Ishikawa (cell line): ENCODE results near the gene EIF3B.

Experiments used
- CEBPB ChIP-seq: IDR thresholded peaks from 2 replicates; pipeline ENCODE4 v1.6.1; 2012
- EGR1 ChIP-seq: IDR thresholded peaks from 2 replicates; pipeline ENCODE4 v1.6.1; 2012
- EP300 ChIP-seq: IDR thresholded peaks from 2 replicates; pipeline ENCODE4 v1.6.1; 2012; ENCODE audit warnings: borderline replicate concordance
- FOXM1 ChIP-seq: IDR thresholded peaks from 2 replicates; pipeline ENCODE4 v1.6.1; 2012; ENCODE audit warnings: low read depth, borderline replicate concordance
- MAX ChIP-seq: IDR thresholded peaks from 2 replicates; pipeline ENCODE4 v1.6.1; 2012
- NFIC ChIP-seq: IDR thresholded peaks from 2 replicates; pipeline ENCODE4 v1.6.1; 2012
- RAD21 ChIP-seq: IDR thresholded peaks from 2 replicates; pipeline ENCODE4 v1.6.1; 2012; ENCODE audit warnings: low read depth
- REST ChIP-seq: IDR thresholded peaks from 2 replicates; pipeline ENCODE4 v1.6.1; 2012; ENCODE audit warnings: low read depth, mild to moderate bottlenecking
- TAF1 ChIP-seq: IDR thresholded peaks from 2 replicates; pipeline ENCODE4 v1.6.1; 2012; ENCODE audit warnings: low read depth, mild to moderate bottlenecking
- TCF12 ChIP-seq: IDR thresholded peaks from 2 replicates; pipeline ENCODE4 v1.6.1; 2012; ENCODE audit warnings: low read depth
- TEAD4 ChIP-seq: IDR thresholded peaks from 2 replicates; pipeline ENCODE4 v1.6.1; 2012
- USF1 ChIP-seq: IDR thresholded peaks from 2 replicates; pipeline ENCODE4 v1.6.1; 2012
- YY1 ChIP-seq: IDR thresholded peaks from 2 replicates; pipeline ENCODE4 v1.6.1; 2012; ENCODE audit warnings: low read depth
- ZBTB7A ChIP-seq: IDR thresholded peaks from 2 replicates; pipeline ENCODE4 v1.6.1; 2012; ENCODE audit warnings: low read depth

EIF3B gene

GRCh38 chr7:2405201-2405600, 50.6 kb downstream of the EIF3B start:
- TF ChIP-seq CEBPB (no peak), EP300 (no peak), RAD21 (no peak)

GRCh38 chr7:2405601-2406345, 51.1 kb downstream of the EIF3B start:
- no peak for TF ChIP-seq ZBTB7A
- no peak for TF ChIP-seq TCF12
- TF ChIP-seq REST: no peak
- no peak for TF ChIP-seq EP300
- no peak for TF ChIP-seq CEBPB
- TF ChIP-seq EGR1: no peak
- no peak for TF ChIP-seq MAX

- no peak for TF ChIP-seq MAX
- no peak for TF ChIP-seq RAD21
- TF ChIP-seq CEBPB: no peak
- TF ChIP-seq YY1: no peak
- TF ChIP-seq TEAD4: no peak
- no peak for TF ChIP-seq REST
- TF ChIP-seq FOXM1: no peak
- TF ChIP-seq NFIC: no peak
These were observed 55.3 kb downstream of the EIF3B start for GRCh38 chr7:2409745-2410414.

- TF ChIP-seq NFIC (no peak), CEBPB (peak; percentile 47)
These were observed 56.4 kb downstream of the EIF3B start for GRCh38 chr7:2411049-2411448.

GRCh38 chr7:2411815-2412586, 57.4 kb downstream of the EIF3B start:
- TF ChIP-seq CEBPB (no peak), USF1 (no peak), TCF12 (no peak), REST (no peak), TEAD4 (no peak), TAF1 (no peak), NFIC (no peak), FOXM1 (no peak), EGR1 (no peak)
